K562 (cell line): Measurements from ENCODE around the gene TMEM39B. TPM values are rescaled to one million over a fixed set of nuclear protein-coding genes. Genes with fewer than 3 reads are reported as not detected.
A peak's percentile ranks its signal among the peaks of the same experiment; 100 is the strongest.

Experiments used
- ATAC-seq: fragments of 200-7000 bp; cut with Tn5 transposase; 3 replicates; pipeline ENCODE4 v1.9.1; 2020; ENCODE audit warnings: moderate library complexity
- BruUV-seq: library from RNA; stranded (reverse); fragments of 400-500 nt; replicated peaks from 2 replicates; lab custom pipeline; 2021; lab: Mats Ljungman, UMichigan
- CTCF ChIA-PET: fragments of 300-600 bp; formaldehyde crosslinking; extraction: SDS; loops from one replicate; lab custom pipeline; 2021; ENCODE audit warnings: low intra/inter-chr PET ratio; lab: Yijun Ruan, JAX
- POLR2A ChIA-PET: fragments of 300-600, 350-650 bp; sonication (Branson Sonifier 250); formaldehyde crosslinking; extraction: SDS; loops from one replicate; lab custom pipeline; 2021; ENCODE audit warnings: antibody characterized with exemption, inconsistent platforms; lab: Yijun Ruan, JAX
- DNase-seq, 4 experiments: peaks; one replicate each; pipeline versions ENCODE4 v3.0.0 to v3.0.0-alpha.2; 2011 to 2018; ENCODE audit warnings: low spot score in 3 of 4, mixed read lengths in 3 of 4; ENCODE audit errors: extremely low read depth in 1 of 4
- FAIRE-seq: peaks from 2 replicates; lab custom pipeline; 2011; peaks lifted over from hg19 to GRCh38; lab: Jason Lieb, UNC
- H2AFZ ChIP-seq: 2 replicates; pipeline ENCODE4 v1.6.0; 2011; ENCODE audit warnings: low read depth, low read length, control low read depth, inconsistent platforms
- H3K27ac ChIP-seq: fragments of 200-600 bp; 3 replicates; pipeline ENCODE4 v1.8.0; 2011; ENCODE audit warnings: low read depth, mild to moderate bottlenecking, control low read depth, inconsistent platforms, low read length, moderate library complexity, mixed read lengths; ENCODE audit errors: extremely low read depth
- H3K27me3 ChIP-seq, 2 experiments: fragments of 300-600 bp in 1 of 2; 2 replicates in 1 of 2; 3 replicates in 1 of 2; pipeline versions ENCODE4 v1.6.0 to v1.8.0; 2011; ENCODE audit warnings: inconsistent platforms in 2 of 2, low read length in 2 of 2, mild to moderate bottlenecking in 1 of 2, mixed read lengths in 1 of 2, moderate library complexity in 1 of 2; ENCODE audit not compliant: control insufficient read depth in 2 of 2, insufficient read depth in 2 of 2
- H3K36me3 ChIP-seq: fragments of 300-600 bp; 3 replicates; pipeline ENCODE4 v1.8.0; 2011; ENCODE audit warnings: mild to moderate bottlenecking, low read length, inconsistent platforms; ENCODE audit not compliant: control insufficient read depth, insufficient read depth
- H3K4me1 ChIP-seq, 2 experiments: fragments of 200-600 bp in 1 of 2; replicated peaks in 1 of 2; 2 replicates in 1 of 2; 3 replicates in 1 of 2; pipeline versions ENCODE4 v1.5.1 to v1.8.0; 2011; ENCODE audit warnings: inconsistent platforms in 2 of 2, low read length in 2 of 2, mild to moderate bottlenecking in 1 of 2, mixed read lengths in 1 of 2, moderate library complexity in 1 of 2; ENCODE audit not compliant: control insufficient read depth in 2 of 2, insufficient read depth in 2 of 2
- H3K4me2 ChIP-seq: 2 replicates; pipeline ENCODE4 v1.6.1; 2011; ENCODE audit warnings: low read length, control low read depth, inconsistent platforms, mixed read lengths; ENCODE audit not compliant: insufficient read depth
- H3K4me3 ChIP-seq: fragments of 200-600 bp; sonication (generic), shearing (Covaris generic); 2 replicates; pipeline ENCODE4 v1.5.1; 2016; ENCODE audit warnings: control low read depth, inconsistent platforms
- H3K79me2 ChIP-seq: fragments of 200-600 bp; 3 replicates; pipeline ENCODE4 v1.8.0; 2011; ENCODE audit warnings: low read length, inconsistent platforms; ENCODE audit not compliant: control insufficient read depth, insufficient read depth
- H3K9ac ChIP-seq, 2 experiments: 2 replicates each; pipeline versions ENCODE4 v1.6.0 to v1.6.1; 2011; ENCODE audit warnings: low read depth in 2 of 2, low read length in 2 of 2, control low read depth in 1 of 2, inconsistent platforms in 1 of 2, mild to moderate bottlenecking in 1 of 2, mixed read lengths in 1 of 2; ENCODE audit not compliant: insufficient read depth in 1 of 2
- H3K9me1 ChIP-seq: one replicate; pipeline ENCODE4 v1.6.0; 2011; ENCODE audit warnings: inconsistent platforms, mild to moderate bottlenecking, low read length, moderate library complexity; ENCODE audit not compliant: control insufficient read depth, insufficient read depth
- H3K9me3 ChIP-seq: replicated peaks from 2 replicates; pipeline ENCODE4 v1.5.1; 2011; ENCODE audit warnings: low read depth, low read length, inconsistent platforms; ENCODE audit not compliant: control insufficient read depth, insufficient read depth
- H4K20me1 ChIP-seq: replicated peaks from 2 replicates; pipeline ENCODE4 v1.6.1; 2011; ENCODE audit warnings: low read length, inconsistent platforms, mixed read lengths; ENCODE audit not compliant: control insufficient read depth, insufficient read depth
- ESRRA ChIP-seq: fragments of 450-650 bp; IDR thresholded peaks from 2 replicates; pipeline ENCODE4 v1.6.1; 2014; ENCODE audit warnings: low read depth, mild to moderate bottlenecking, moderate library complexity, borderline replicate concordance
- FOXO4 ChIP-seq: fragments of 450-650 bp; formaldehyde crosslinking; IDR thresholded peaks from 2 replicates; pipeline ENCODE4 v1.4.0; 2020; ENCODE audit warnings: mild to moderate bottlenecking, moderate library complexity
- FUS ChIP-seq: fragments of 200-400 bp; formaldehyde crosslinking; optimal IDR thresholded peaks from 2 replicates; pipeline ENCODE3; 2017; ENCODE audit warnings: low read depth, low read length
- HDGF ChIP-seq: fragments of 450-650 bp; IDR thresholded peaks from 2 replicates; pipeline ENCODE4 v1.6.1; 2016
- HES1 ChIP-seq: fragments of 450-650 bp; IDR thresholded peaks from 2 replicates; pipeline ENCODE4 v1.6.1; 2016; ENCODE audit warnings: low read depth, mild to moderate bottlenecking, moderate library complexity
- KLF13 ChIP-seq: fragments of 450-650 bp; IDR thresholded peaks from 2 replicates; pipeline ENCODE4 v1.6.1; 2016; ENCODE audit warnings: missing genetic modification characterization, low read depth, mild to moderate bottlenecking, missing compliant biosample characterization, moderate library complexity, borderline replicate concordance
- RERE ChIP-seq: sonication (generic); formaldehyde crosslinking; IDR thresholded peaks from 2 replicates; pipeline ENCODE4 v1.8.0; 2023; ENCODE audit warnings: missing genetic modification reagents, mild to moderate bottlenecking, borderline replicate concordance
- RNF2 ChIP-seq: sonication (generic); IDR thresholded peaks from 2 replicates; pipeline ENCODE4 v1.6.1; 2016
- TFAP4 ChIP-seq: sonication (generic); formaldehyde crosslinking; IDR thresholded peaks from 2 replicates; pipeline ENCODE4 v1.8.0; 2022; ENCODE audit warnings: missing genetic modification reagents, mild to moderate bottlenecking, moderate library complexity, borderline replicate concordance
- U2AF1 ChIP-seq: fragments of 200-400 bp; formaldehyde crosslinking; optimal IDR thresholded peaks from 2 replicates; pipeline ENCODE3; 2017; ENCODE audit warnings: mild to moderate bottlenecking, low read depth, low read length, moderate library complexity
- YY1 ChIP-seq, 3 experiments: IDR thresholded peaks; 2 replicates each; pipeline ENCODE4 v1.6.1; 2011; ENCODE audit warnings: low read length in 2 of 3, mild to moderate bottlenecking in 2 of 3, moderate library complexity in 2 of 3, borderline replicate concordance in 1 of 3, control low read depth in 1 of 3, low read depth in 1 of 3; ENCODE audit not compliant: insufficient read depth in 3 of 3, insufficient replicate concordance in 2 of 3, control insufficient read depth in 1 of 3, insufficient read length in 1 of 3; ENCODE audit errors: extremely low read depth in 1 of 3
- ZEB2 ChIP-seq: fragments of 450-650 bp; IDR thresholded peaks from 2 replicates; pipeline ENCODE4 v1.6.1; 2016
- ZNF436 ChIP-seq: fragments of 250-450, 450-650 bp; sonication (Bioruptor Pico); formaldehyde crosslinking; IDR thresholded peaks from 2 replicates; pipeline ENCODE4 v1.7.0; 2020; ENCODE audit warnings: mild to moderate bottlenecking
- WGBS: fragments of 100-300 bp; shearing (Covaris generic); methylation state at CpG from one replicate; pipeline ENCODE4 v1.1.6; 2016; ENCODE audit warnings: low coverage, mixed read lengths; ENCODE audit not compliant: insufficient coverage; ENCODE audit errors: missing lambda C conversion rate; 5-methylcytosine and 5-hydroxymethylcytosine counted together
- in situ Hi-C: fragments of 300-500 bp; cut with MboI; formaldehyde crosslinking; loops from 4 replicates; pipeline ENCODE4 v1.15.0; 2018; ENCODE audit warnings: inconsistent platforms, mixed read lengths
- intact Hi-C: fragments of 100-400 bp; cut with micrococcal nuclease; formaldehyde crosslinking; loops from 2 replicates; pipeline ENCODE4 v1.14.2; 2022
- polyA plus RNA-seq, 8 experiments: library from polyadenylated mRNA; depleted of rRNA in 4 of 8; stranded (reverse) in 5 of 8; unstranded in 3 of 8; fragments of >200 nt; fragmentation: Nextera tagmentation in 2 of 8; fragmentation: Illumina TruSeq in 1 of 8; extraction: Ambion mirVana in 2 of 8; extraction: Trizol in 1 of 8; gene quantifications; 2 replicates each; pipeline versions ENCODE4 v1.2.1 to v1.2.3, GENCODE V29; 2011 to 2014; ENCODE audit warnings: inconsistent platforms in 1 of 8, missing spikeins in 1 of 8
- total RNA-seq, 7 experiments: library from RNA; depleted of rRNA in 6 of 7; stranded (reverse); fragments of >200 nt in 6 of 7; fragmentation: Illumina TruSeq in 2 of 7; extraction: Trizol in 2 of 7; gene quantifications; 2 replicates each; pipeline versions ENCODE4 v1.2.1 to v1.2.3, GENCODE V29; 2011 to 2021; ENCODE audit warnings: low replicate concordance in 1 of 7

Gene TMEM39B
- total and polyA plus RNA-seq, 9 of the 15 experiments (the other 6 are each of a cell fraction or from before 2014, with no cell fraction given) = 0.92 to 28.5 (median 9.7) TPM

- no peaks in the 10 kb centered on the region for H3K27me3 ChIP-seq
- H3K4me3 ChIP-seq = no peak overlapping the region
- no peak for ATAC-seq
- H3K9me3 ChIP-seq = no peaks in the 10 kb centered on the region
- peak overlapping the region; percentile 27; the same call in 1 of the 3 replicates for H3K27ac ChIP-seq
- CTCF ChIA-PET = no interaction called here
- peaks cover 5 to 19% of the 10 kb centered on the region in 2 experiments for H3K4me1 ChIP-seq
- DNase-seq = no peak
- no TSS peak for BruUV-seq
- intact Hi-C loops = no loop called here
- H3K4me2 ChIP-seq = no peak overlapping the region
- 63% methylated on average over 5 of the region's 5 CpGs for WGBS
- peaks cover 8% of the 10 kb centered on the region; the same call in 1 of the 3 replicates for H3K36me3 ChIP-seq
- H3K9ac ChIP-seq = no peak overlapping the region
- H2AFZ ChIP-seq = no peak overlapping the region
- no peaks in the 10 kb centered on the region for H3K9me1 ChIP-seq
- FAIRE-seq = no peak
- H4K20me1 ChIP-seq = no peaks in the 10 kb centered on the region; the same call in none of the 2 replicates
- in situ Hi-C loops = no loop called here
- H3K79me2 ChIP-seq = peaks cover 92% of the 10 kb centered on the region
- POLR2A ChIA-PET = interaction anchor here (1.3 to 3.8 kb wide), 2 partner anchors 10 to 27 kb away, joined by 5 to 23 read pairs; no protein-coding TSS in a partner anchor
- TF ChIP-seq ZEB2 = no peak
- TF ChIP-seq ESRRA = no peak
- no peak for TF ChIP-seq ZNF436 (CRISPR knock-in tag)
- no peak for TF ChIP-seq TFAP4
- no peak for TF ChIP-seq KLF13 (tag)
- no peak for TF ChIP-seq RERE (CRISPR knock-in tag)
- no peak for TF ChIP-seq U2AF1
- no peak for TF ChIP-seq FOXO4
- TF ChIP-seq HES1 = no peak
- TF ChIP-seq FUS = no peak
- TF ChIP-seq HDGF = no peak
- TF ChIP-seq RNF2 = no peak
- no peak for TF ChIP-seq YY1 (IDR thresholded peaks at IDR 0.05; ENCODE audit: borderline replicate concordance in 1 of 3, control insufficient read depth in 1 of 3, extremely low read depth in 1 of 3, insufficient read depth in 3 of 3, insufficient read length in 1 of 3, insufficient replicate concordance in 2 of 3, low read depth in 1 of 3, low read length in 2 of 3)
Observed at GRCh38 chr1:32138965-32139364, 66.2 kb downstream of the TMEM39B start.
